T-helper 1 cell treated with Interleukin-12 subunit alpha and Interleukin-12 subunit beta and Interleukin-4 antibody, amounts not matched to agents 30 μg/mL and 1 μg/mL, for 36 hours (primary cell): ENCODE results near the gene REG3G.

ENCODE experiments used
- H3K27ac Mint-ChIP-seq: one replicate; pipeline ENCODE4 v1.8.0; 2021; ENCODE audit warnings: mild to moderate bottlenecking, mixed read lengths
- H3K27me3 Mint-ChIP-seq: one replicate; pipeline ENCODE4 v1.8.0; 2021; ENCODE audit warnings: low read depth, mixed read lengths
- H3K36me3 Mint-ChIP-seq: one replicate; pipeline ENCODE4 v1.8.0; 2021; ENCODE audit warnings: low read depth, mixed read lengths
- H3K4me1 Mint-ChIP-seq: one replicate; pipeline ENCODE4 v1.8.0; 2021; ENCODE audit warnings: low read depth, mixed read lengths
- H3K4me3 Mint-ChIP-seq: one replicate; pipeline ENCODE4 v1.8.0; 2021; ENCODE audit warnings: mild to moderate bottlenecking, moderate library complexity, mixed read lengths
- H3K9me3 Mint-ChIP-seq: one replicate; pipeline ENCODE4 v1.8.0; 2021; ENCODE audit warnings: mixed read lengths

The REG3G gene

DNA sequence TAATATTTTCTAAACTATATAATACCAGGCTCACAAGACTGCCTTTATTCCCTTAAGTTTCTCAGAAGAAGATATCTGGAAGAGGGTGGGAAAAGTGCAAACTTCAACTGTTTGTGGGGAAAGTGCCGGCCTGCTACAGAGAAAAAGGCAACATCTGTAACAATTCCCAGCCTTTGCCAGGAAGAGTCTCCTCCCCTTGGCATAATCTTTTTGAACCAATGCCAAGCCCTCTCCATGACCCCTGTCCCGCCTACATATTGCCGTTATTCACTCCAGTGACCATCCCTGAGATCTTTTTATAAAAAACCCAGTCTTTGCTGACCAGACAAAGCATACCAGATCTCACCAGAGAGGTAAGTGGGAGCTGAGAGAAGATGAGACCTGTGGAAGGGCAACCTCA lies at the start of gene REG3G:
Gene REG3G (plus strand): TSS at position 282 of the 400 bp plus-strand sequence. CDS start 392 bp downstream, outside the sequence.
- no peaks in the 10 kb centered on the region for H3K27me3 Mint-ChIP-seq
- no peak within 1 kb of the TSS for H3K4me3 Mint-ChIP-seq
- H3K4me1 Mint-ChIP-seq: no peaks in the 10 kb centered on the region
- H3K27ac Mint-ChIP-seq: no peak within 1 kb of the TSS
- no peaks in the 10 kb centered on the region for H3K36me3 Mint-ChIP-seq
- H3K9me3 Mint-ChIP-seq: peaks cover 4% of the 10 kb centered on the region

DNA sequence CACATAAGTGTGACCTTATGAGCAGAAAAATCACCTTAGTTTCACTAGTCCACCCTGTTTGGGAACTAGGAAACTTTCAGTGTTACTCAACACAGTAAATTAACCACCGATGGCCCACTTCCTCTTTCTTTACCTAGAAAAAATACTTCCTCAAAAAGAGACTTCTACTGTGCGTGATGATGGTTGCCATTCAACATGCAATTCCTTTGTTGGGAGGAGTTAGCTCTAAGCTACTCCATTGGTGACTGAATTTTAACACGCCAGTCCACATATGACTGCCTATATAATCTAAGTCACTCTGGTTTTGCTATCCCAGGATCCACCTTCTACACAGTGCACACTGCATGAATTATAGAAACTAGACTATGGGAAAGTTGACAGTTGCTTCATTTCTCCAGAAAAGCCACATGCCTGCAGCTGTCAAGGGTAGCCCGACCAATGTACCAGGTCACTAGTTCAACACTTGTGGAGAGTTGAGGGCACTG lies 47.8 kb upstream of the REG3G start:
- Mint-ChIP-seq H3K4me3 (no peak overlapping the region), H3K27ac (no peak overlapping the region)

DNA sequence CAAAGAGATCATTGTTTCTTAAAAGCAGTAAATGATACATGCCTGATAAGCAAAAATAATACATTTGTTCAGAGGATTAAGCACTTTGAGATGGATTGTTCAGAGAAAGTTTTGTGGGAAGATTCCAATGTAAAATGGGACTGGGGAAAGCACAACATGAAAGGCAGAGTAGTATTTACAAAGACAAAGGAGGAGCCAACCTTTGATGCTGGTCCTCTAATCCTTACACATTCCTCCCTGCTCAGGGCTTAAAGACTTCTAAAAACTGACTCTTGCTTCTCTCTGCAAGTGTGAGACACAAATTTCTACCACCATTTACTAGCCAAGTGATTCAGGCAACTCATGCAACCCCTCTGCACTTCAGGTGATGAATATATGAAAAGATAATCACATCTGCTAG lies 47.2 kb upstream of the REG3G start:
- Mint-ChIP-seq H3K4me1 (no peaks in the 10 kb centered on the region), H3K27me3 (no peaks in the 10 kb centered on the region), H3K27ac (no peak overlapping the region), H3K36me3 (no peaks in the 10 kb centered on the region), H3K9me3 (no peaks in the 10 kb centered on the region), H3K4me3 (no peak overlapping the region)

More for the DNA sequence above, 47.8 kb upstream of the REG3G start:
- H3K27me3 Mint-ChIP-seq: no peaks in the 10 kb centered on the region
- no peaks in the 10 kb centered on the region for H3K9me3 Mint-ChIP-seq
- no peaks in the 10 kb centered on the region for H3K36me3 Mint-ChIP-seq
- H3K4me1 Mint-ChIP-seq: no peaks in the 10 kb centered on the region

DNA sequence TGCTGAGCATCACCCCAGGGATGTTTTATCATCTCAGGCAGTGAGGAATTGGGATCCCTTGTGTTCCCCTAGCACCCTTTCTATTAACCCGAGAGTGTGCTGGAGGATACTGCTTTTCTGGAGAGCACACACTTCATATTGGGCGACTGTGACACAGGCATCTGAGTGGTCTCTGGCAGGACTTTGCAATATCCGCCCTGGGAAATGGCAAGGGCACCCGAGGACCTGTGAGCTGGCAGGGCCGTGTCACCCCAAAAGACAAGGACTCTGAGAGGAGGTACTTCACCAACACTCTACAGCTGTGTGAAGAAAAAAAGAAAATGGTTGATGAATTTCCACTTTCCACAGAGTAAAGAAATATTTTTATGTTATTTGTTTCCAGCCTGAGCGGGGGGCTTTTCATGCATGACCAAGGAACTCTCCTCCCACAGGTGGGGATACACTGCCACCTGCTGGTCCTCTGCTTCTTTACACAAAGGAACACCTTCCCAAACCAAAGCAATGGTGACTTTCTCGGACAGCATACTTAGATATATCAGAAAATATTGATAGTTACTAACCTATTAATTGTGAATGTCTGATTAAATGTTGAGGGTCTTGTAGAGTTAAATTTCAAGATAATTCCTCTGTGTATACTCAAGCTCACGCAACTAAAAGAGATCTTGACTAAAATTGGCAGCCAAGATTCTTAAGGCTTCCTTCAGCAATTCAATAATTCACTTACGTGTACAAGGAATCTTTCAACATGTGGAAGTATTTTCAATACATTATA lies 45.9 kb upstream of the REG3G start:
- Mint-ChIP-seq H3K36me3 (no peaks in the 10 kb centered on the region), H3K4me3 (no peak overlapping the region), H3K4me1 (no peaks in the 10 kb centered on the region), H3K9me3 (no peaks in the 10 kb centered on the region), H3K27ac (no peak overlapping the region), H3K27me3 (no peaks in the 10 kb centered on the region)

DNA sequence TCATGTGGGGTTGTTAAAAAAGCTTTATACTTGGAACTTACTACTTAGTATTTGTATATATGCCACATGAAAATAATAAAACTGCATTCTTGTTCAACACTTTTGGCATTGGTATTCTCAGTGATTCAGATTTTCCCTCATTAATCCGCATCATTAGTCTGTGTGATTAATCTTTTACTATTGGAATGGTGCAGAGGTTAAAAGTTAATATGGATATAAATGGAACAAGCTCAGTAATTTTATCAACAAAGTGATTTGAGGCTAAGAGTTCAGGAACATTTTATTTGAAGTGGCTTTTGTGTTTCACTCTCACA lies 45.4 kb upstream of the REG3G start:
- Mint-ChIP-seq H3K27me3 (no peaks in the 10 kb centered on the region), H3K4me3 (no peak overlapping the region), H3K27ac (no peak overlapping the region), H3K9me3 (no peaks in the 10 kb centered on the region), H3K36me3 (no peaks in the 10 kb centered on the region), H3K4me1 (no peaks in the 10 kb centered on the region)

DNA sequence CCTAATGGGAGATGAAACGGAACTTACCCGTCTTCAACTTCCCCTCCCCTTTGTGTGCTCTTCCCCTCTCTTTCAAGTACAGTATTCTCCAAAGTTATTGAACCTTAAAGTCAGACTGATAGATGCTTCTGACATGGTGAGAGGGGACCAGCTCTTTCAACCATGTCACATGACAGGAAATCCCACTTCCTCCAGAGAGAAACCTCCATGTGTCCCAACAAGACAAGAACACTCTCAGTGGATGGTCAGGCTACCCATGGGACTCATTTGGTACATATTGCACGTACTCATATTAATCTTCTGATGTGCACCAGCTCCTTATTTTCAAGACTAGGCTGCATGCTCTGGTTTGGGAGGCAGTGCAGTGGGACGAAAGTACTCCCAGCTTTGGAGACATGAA lies 44.6 kb upstream of the REG3G start:
- Mint-ChIP-seq H3K27me3 (no peaks in the 10 kb centered on the region), H3K9me3 (no peaks in the 10 kb centered on the region), H3K4me3 (no peak overlapping the region), H3K4me1 (no peaks in the 10 kb centered on the region), H3K36me3 (no peaks in the 10 kb centered on the region), H3K27ac (no peak overlapping the region)

DNA sequence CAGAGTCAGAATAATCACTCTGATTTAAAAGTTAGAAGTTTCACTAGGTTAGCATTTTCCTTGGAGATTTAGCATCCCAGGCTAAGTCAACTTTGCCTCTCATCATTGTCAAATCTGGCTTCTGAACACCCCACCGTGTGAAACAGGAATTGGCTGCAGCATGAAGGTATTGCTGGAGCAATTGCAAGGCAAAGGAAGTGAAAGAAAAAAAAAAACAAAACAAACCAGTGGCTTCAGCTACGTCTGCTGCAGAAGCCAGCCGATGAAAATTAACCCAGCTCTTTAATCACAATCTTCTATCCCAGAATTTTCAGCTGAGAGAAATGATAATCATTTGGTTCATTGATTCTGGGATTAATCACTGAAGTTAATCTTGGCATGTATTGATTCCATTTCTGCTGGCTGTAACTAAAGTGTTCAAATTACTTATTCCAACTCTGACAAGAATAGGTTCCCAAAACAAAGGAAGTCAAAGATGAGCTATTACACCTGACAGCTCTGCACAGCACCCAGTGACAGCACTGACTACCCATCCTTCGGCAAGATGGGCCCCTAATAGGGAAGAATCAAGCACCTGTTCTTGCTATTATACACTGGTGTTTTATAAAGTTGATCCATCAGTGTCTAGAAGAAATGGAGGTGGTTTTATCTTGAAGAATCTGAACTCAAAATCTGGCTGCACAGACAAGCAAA lies 42.7 kb upstream of the REG3G start:
- Mint-ChIP-seq H3K4me3 (no peak overlapping the region), H3K27ac (no peak overlapping the region), H3K4me1 (no peaks in the 10 kb centered on the region), H3K27me3 (no peaks in the 10 kb centered on the region), H3K9me3 (no peaks in the 10 kb centered on the region), H3K36me3 (no peaks in the 10 kb centered on the region)

DNA sequence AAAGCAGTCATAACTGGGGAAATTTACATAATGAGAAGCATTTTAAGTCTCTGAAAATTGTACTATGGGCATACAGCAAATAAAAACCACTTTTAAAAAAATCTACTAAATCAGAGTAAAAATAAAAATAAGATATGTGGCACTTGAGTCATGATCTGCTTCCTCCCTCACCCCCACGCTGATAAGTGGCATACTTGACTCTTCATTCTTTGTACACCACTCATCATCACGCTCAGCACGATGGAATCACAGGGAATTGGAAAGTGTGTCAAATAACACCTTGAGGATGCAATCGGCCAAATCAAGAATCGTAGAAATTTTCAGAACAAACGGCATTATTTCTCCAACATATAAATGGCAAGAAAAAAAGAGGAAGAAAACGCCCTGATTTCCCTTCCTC lies 41.1 kb upstream of the REG3G start:
- Mint-ChIP-seq H3K4me3 (no peak overlapping the region), H3K36me3 (no peaks in the 10 kb centered on the region), H3K27me3 (no peaks in the 10 kb centered on the region), H3K4me1 (no peaks in the 10 kb centered on the region), H3K9me3 (no peaks in the 10 kb centered on the region), H3K27ac (no peak overlapping the region)

DNA sequence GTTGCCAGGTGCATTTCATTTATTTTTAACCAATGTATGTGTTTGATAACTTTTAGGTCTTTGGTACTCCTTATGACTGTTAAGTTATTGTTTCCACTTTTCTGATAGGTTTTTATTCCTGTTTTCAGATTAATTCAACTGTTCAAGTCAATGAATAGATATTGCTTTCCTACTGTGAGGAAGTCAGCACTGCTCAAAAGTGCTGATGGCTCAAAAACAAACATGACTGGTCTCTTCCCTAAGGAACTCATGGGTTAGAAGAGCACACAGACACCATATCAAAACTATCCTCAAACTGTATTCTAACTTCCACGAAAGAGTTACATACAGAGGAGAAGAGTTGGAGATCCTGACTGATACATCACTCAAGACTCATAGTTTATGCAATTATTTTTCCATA lies 39.9 kb upstream of the REG3G start:
- Mint-ChIP-seq H3K4me1 (no peaks in the 10 kb centered on the region), H3K9me3 (no peaks in the 10 kb centered on the region), H3K27ac (no peak overlapping the region), H3K27me3 (no peaks in the 10 kb centered on the region), H3K4me3 (no peak overlapping the region), H3K36me3 (no peaks in the 10 kb centered on the region)

DNA sequence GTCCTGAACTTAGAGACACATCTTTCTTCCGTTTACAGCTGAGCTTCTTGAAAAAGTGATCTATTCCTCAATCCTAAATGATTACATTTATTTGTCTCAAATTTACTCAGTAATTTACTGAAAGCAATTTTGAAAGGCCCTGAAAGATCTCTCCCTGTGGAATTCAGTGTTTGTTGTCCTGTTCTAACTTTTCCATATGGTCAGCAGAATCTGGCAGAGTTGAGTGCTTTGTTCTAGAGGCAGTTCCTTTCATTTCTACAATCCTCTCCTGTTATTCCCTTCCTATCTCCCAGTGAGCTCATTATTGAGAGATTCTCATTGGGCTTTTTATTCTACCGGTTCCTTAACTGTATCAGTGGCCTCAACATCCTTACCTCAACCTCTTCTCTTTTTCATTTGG lies 36.5 kb upstream of the REG3G start:
- Mint-ChIP-seq H3K27ac (no peak overlapping the region), H3K27me3 (peaks cover 18% of the 10 kb centered on the region), H3K36me3 (no peaks in the 10 kb centered on the region), H3K4me1 (no peaks in the 10 kb centered on the region), H3K4me3 (no peak overlapping the region), H3K9me3 (no peaks in the 10 kb centered on the region)

DNA sequence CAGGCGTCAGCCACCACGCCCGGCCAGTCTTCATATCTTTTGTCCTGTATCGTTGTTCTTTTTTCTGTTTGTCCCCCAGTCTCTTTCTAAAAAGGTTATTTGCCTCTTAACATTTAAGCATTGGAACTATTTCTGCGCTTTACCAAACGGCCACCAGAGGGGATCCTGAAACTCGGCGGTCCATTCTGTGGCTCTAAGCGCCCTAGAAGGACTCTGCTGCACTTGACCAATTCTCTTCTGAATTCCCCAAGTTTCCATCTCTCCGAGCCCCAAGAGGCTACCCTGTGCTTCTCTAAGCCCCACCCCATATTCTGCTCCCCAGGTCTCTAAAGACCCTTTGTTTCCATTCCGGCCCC lies 33.1 kb upstream of the REG3G start:
- Mint-ChIP-seq H3K36me3 (no peaks in the 10 kb centered on the region), H3K27me3 (peaks cover 27% of the 10 kb centered on the region), H3K9me3 (peaks cover 4% of the 10 kb centered on the region), H3K4me3 (no peak overlapping the region), H3K27ac (no peak overlapping the region), H3K4me1 (no peaks in the 10 kb centered on the region)

DNA sequence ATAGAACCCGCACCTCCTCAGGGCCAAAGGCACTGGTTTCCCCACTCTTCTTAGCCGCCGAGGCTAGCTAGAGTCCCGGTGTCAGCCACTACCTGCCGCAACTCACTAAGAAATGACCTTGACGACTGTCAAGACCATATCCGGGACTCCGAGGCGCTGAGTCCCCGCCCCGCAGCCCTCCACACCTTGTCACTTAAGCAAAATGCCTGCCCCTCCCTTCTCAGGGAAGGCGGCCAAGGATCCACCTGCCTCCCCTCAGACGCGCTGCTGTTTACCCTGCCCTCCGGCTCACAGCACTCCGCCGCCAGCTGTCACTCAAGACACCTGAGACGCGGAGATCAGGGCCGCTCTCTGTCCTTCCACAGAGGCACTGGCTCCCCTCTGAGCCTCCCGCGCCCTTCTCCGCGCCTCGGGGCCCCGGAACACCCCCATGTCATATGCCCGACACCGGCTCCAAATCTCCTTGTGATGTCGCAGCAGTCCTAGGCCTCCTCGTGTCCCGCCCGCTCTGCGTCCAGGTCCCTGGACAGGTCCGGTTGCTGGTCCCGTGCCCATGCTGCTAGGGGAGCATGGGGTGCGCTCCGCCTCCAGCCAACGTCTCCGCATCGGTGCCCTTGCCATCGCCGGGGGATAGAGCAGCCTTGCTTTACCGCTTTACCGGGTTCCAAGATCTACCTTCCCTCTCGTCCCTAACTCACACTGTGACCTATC lies 32.5 kb upstream of the REG3G start:
- no peak overlapping the region for H3K4me3 Mint-ChIP-seq
- H3K9me3 Mint-ChIP-seq: peaks cover 4% of the 10 kb centered on the region
- H3K27ac Mint-ChIP-seq: no peak overlapping the region

DNA sequence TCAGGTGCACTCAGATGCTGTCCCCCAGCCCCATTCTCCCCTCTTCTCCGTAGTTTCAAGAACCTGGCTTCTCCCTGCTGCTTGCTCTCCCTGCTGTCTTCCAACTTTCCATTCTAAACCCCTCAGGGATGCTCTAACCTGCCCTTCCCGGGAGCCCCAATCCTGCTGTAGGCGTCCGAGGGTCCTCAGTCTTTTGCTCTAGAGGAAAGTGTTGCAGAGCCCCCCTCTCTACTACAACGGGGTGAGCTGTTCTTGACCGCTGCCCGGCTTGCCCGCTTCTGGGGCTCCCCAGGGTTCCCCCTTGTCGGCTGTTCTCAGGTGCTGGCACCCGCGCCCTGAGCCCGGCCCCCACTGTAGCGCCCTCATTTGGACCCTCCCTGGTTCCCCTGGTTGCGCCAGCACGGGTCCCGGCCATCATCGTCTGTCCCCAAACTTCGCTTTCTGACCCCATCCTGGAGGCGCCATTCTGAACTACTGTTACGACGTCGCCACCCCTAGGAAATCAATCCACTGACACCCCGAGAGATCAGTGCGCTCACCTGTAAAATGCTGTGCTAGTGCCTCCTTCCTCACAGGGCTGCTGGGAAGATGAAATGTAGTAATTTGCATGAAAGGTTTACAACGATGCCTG lies 31.9 kb upstream of the REG3G start:
- Mint-ChIP-seq H3K9me3 (peaks cover 4% of the 10 kb centered on the region), H3K27ac (no peak overlapping the region), H3K4me1 (no peaks in the 10 kb centered on the region), H3K4me3 (no peak overlapping the region), H3K27me3 (peaks cover 27% of the 10 kb centered on the region), H3K36me3 (no peaks in the 10 kb centered on the region)

More for the DNA sequence above, 32.5 kb upstream of the REG3G start:
- no peaks in the 10 kb centered on the region for H3K36me3 Mint-ChIP-seq
- peaks cover 27% of the 10 kb centered on the region for H3K27me3 Mint-ChIP-seq
- H3K4me1 Mint-ChIP-seq: no peaks in the 10 kb centered on the region

DNA sequence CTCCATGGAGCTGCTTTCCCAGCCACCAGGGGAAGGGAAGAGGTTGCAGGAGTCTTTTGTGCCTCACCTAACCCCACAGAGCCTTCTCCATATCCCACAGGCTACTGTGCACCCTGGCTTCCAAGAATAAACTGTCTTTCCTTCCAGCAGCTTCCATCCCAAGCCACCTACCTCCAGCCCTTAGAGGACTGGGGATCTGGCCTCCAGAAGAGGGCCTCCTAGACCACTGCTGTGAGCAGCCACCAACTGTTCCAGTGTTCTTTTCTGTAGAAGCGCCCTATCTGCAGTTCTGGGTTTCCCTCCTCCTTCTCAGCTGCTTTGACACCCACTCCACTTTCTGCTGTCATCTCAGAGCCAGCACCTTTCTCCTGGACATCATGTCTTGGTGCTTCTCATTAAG lies 30.7 kb upstream of the REG3G start:
- Mint-ChIP-seq H3K27me3 (peaks cover 27% of the 10 kb centered on the region), H3K27ac (no peak overlapping the region), H3K4me1 (no peaks in the 10 kb centered on the region), H3K4me3 (no peak overlapping the region), H3K36me3 (no peaks in the 10 kb centered on the region), H3K9me3 (peaks cover 4% of the 10 kb centered on the region)
